ENCODE data around the gene RBMS1. TPM values are rescaled to one million over a fixed set of nuclear protein-coding genes. Genes with fewer than 3 reads are reported as not detected.

The RBMS1 gene
- total and polyA plus RNA-seq, 2 experiments from 2014 or later: 55.5 to 94.8 TPM

GRCh38 chr2:160377204-160377995 lies 116.2 kb downstream of the RBMS1 start:
- Mint-ChIP-seq H3K4me1 (peaks cover 83% of the 10 kb centered on the region), H3K4me3 (peak overlapping the region; percentile 26; the same call in 1 of the 3 replicates), H3K27ac (peak overlapping the region; percentile 92), H3K27me3 (ENCODE audit: insufficient read depth, low read depth, poor library complexity) (no peaks in the 10 kb centered on the region), H3K9me3 (no peaks in the 10 kb centered on the region), H3K36me3 (ENCODE audit: low read depth) (peaks cover 3% of the 10 kb centered on the region; the same call in 1 of the 3 replicates)
- peak; percentile 60 for DNase-seq (ENCODE audit: low spot score)
- peak overlapping the region; percentile 61 for H3K4me2 ChIP-seq
- no peaks in the 10 kb centered on the region for H3K9me2 ChIP-seq (ENCODE audit: insufficient read depth)
- H3K27ac ChIP-seq (ENCODE audit: low read depth): peak overlapping the region; percentile 73
- no peak overlapping the region for H3K4me3 ChIP-seq
- H3K4me1 ChIP-seq (ENCODE audit: insufficient read depth): peaks cover 80% of the 10 kb centered on the region
- no peaks in the 10 kb centered on the region for H3F3A ChIP-seq (replicated peaks; ENCODE audit: low read depth)
- no peak for TF ChIP-seq REST (IDR thresholded peaks at IDR 0.05; ENCODE audit: unreplicated experiment)
- TF ChIP-seq, protein P1, sequence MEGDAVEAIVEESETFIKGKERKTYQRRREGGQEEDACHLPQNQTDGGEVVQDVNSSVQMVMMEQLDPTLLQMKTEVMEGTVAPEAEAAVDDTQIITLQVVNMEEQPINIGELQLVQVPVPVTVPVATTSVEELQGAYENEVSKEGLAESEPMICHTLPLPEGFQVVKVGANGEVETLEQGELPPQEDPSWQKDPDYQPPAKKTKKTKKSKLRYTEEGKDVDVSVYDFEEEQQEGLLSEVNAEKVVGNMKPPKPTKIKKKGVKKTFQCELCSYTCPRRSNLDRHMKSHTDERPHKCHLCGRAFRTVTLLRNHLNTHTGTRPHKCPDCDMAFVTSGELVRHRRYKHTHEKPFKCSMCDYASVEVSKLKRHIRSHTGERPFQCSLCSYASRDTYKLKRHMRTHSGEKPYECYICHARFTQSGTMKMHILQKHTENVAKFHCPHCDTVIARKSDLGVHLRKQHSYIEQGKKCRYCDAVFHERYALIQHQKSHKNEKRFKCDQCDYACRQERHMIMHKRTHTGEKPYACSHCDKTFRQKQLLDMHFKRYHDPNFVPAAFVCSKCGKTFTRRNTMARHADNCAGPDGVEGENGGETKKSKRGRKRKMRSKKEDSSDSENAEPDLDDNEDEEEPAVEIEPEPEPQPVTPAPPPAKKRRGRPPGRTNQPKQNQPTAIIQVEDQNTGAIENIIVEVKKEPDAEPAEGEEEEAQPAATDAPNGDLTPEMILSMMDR (conservative IDR thresholded peaks at IDR 0.05; ENCODE audit: low read depth in 2 of 2): peak; percentile 43 to 54
- H2AFZ ChIP-seq: no peak overlapping the region
- no peaks in the 10 kb centered on the region for H3K36me3 ChIP-seq (ENCODE audit: insufficient read depth)
- ATAC-seq: peak; percentile 63
- H3K79me2 ChIP-seq (replicated peaks; ENCODE audit: insufficient read depth): peaks cover 85% of the 10 kb centered on the region
- H3K27me3 ChIP-seq (ENCODE audit: insufficient read depth): no peaks in the 10 kb centered on the region
- no peaks in the 10 kb centered on the region for H4K20me1 ChIP-seq (replicated peaks; ENCODE audit: insufficient read depth)

DNA sequence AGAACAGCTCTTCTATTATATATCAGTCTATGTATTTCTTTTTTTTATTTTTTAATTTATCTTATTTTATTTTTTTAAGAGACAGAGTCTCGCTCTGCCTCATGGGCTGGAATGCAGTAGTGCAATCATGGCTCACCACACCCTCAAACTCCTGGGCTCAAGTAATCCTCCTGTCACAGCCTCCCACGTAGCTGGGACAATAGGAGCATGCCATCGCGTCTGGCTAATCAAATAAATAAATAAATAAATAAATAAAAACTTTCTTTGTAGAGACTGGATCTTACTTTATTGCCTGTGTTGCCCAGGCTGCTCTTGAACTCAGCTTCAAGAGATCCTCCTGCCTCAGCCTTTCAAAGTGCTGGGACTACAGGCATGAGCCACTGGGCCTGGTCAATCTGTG lies 117.0 kb downstream of the RBMS1 start:
- Histone ChIP-seq H3K27me3 (ENCODE audit: insufficient read depth) (no peaks in the 10 kb centered on the region), H3K4me1 (ENCODE audit: insufficient read depth) (peaks cover 85% of the 10 kb centered on the region), H3K4me2 (peak overlapping the region; percentile 61; the same call in 1 of the 2 replicates), H3K4me3 (no peak overlapping the region), H3K79me2 (replicated peaks; ENCODE audit: insufficient read depth) (peaks cover 85% of the 10 kb centered on the region), H3K9me2 (ENCODE audit: insufficient read depth) (no peaks in the 10 kb centered on the region), H3K27ac (ENCODE audit: low read depth) (peak overlapping the region; percentile 73; the same call in 1 of the 2 replicates), H3F3A (replicated peaks; ENCODE audit: low read depth) (no peaks in the 10 kb centered on the region), H3K36me3 (ENCODE audit: insufficient read depth) (no peaks in the 10 kb centered on the region), H2AFZ (no peak overlapping the region), H4K20me1 (replicated peaks; ENCODE audit: insufficient read depth) (0 out of 2 replicates have a peak, but pooled peaks cover under 1% of the 10 kb centered on the region)
- ATAC-seq: peak; percentile 31
- peak; percentile 34 for DNase-seq (ENCODE audit: low spot score)
- Mint-ChIP-seq H3K27ac (peak overlapping the region; percentile 86), H3K9me3 (no peaks in the 10 kb centered on the region), H3K4me1 (peaks cover 84% of the 10 kb centered on the region), H3K4me3 (no peak overlapping the region), H3K27me3 (ENCODE audit: insufficient read depth, low read depth, poor library complexity) (no peaks in the 10 kb centered on the region), H3K36me3 (ENCODE audit: low read depth) (peaks cover 3% of the 10 kb centered on the region; the same call in 1 of the 3 replicates)
- TF ChIP-seq EZH2phosphoT487 (IDR thresholded peaks at IDR 0.05; ENCODE audit: unreplicated experiment): no peak
- TF ChIP-seq, protein P1 (conservative IDR thresholded peaks at IDR 0.05; ENCODE audit: low read depth in 2 of 2): no peak
- no peak for TF ChIP-seq NANOG (IDR thresholded peaks at IDR 0.05; ENCODE audit: borderline replicate concordance)
- TF ChIP-seq, protein P2, sequence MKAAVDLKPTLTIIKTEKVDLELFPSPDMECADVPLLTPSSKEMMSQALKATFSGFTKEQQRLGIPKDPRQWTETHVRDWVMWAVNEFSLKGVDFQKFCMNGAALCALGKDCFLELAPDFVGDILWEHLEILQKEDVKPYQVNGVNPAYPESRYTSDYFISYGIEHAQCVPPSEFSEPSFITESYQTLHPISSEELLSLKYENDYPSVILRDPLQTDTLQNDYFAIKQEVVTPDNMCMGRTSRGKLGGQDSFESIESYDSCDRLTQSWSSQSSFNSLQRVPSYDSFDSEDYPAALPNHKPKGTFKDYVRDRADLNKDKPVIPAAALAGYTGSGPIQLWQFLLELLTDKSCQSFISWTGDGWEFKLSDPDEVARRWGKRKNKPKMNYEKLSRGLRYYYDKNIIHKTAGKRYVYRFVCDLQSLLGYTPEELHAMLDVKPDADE (IDR thresholded peaks at IDR 0.05): no peak

All from GM23338 (cell line).